Activated CD8-positive, alpha-beta memory T cell treated with anti-CD3 and anti-CD28 coated beads, Interleukin-2, amount 10 ng/mL, durations not matched to agents 7 days and 5 days (primary cell): ENCODE results near the gene CCDC30. TPM values are rescaled to one million over a fixed set of nuclear protein-coding genes. Genes with fewer than 3 reads are reported as not detected.
A peak's percentile ranks its signal among the peaks of the same experiment; 100 is the strongest.
"Not testable (repeated sequence)": the region's sequence is repeated elsewhere in the genome, so short reads cannot be mapped to it uniquely, and the experiment has no call there.

ENCODE experiments used
- ATAC-seq: fragments of 150-1000 bp; cut with Tn5 transposase; one replicate; pipeline ENCODE4 v1.10.0; 2021; ENCODE audit warnings: moderate library complexity
- CTCF ChIA-PET: fragments of 350-600 bp; sonication (Branson Sonifier 250); formaldehyde crosslinking; loops from one replicate; lab custom pipeline; 2021; ENCODE audit warnings: antibody characterized with exemption; lab: Charles Lee
- DNase-seq: peaks from one replicate; pipeline ENCODE4 v3.0.0-alpha.2; 2020
- H3K27ac Mint-ChIP-seq: one replicate; pipeline ENCODE4 v1.8.0; 2021; ENCODE audit warnings: mild to moderate bottlenecking, mixed read lengths
- H3K27me3 Mint-ChIP-seq: one replicate; pipeline ENCODE4 v1.8.0; 2021; ENCODE audit warnings: mixed read lengths
- H3K36me3 Mint-ChIP-seq: one replicate; pipeline ENCODE4 v1.8.0; 2021; ENCODE audit warnings: mild to moderate bottlenecking, mixed read lengths
- H3K4me1 Mint-ChIP-seq: one replicate; pipeline ENCODE4 v1.8.0; 2021; ENCODE audit warnings: mixed read lengths
- H3K4me3 Mint-ChIP-seq: one replicate; pipeline ENCODE4 v1.8.0; 2021; ENCODE audit warnings: mild to moderate bottlenecking, moderate library complexity, mixed read lengths
- H3K9me3 Mint-ChIP-seq: one replicate; pipeline ENCODE4 v1.8.0; 2022; ENCODE audit warnings: low read depth, mixed read lengths
- total RNA-seq, 2 experiments: library from RNA; stranded (reverse); gene quantifications; one replicate each; pipeline ENCODE4 v1.2.3, GENCODE V29; 2021

CCDC30 gene
- total RNA-seq, 2 experiments from 2014 or later, result 1.5 to 2.9 TPM

GRCh38 chr1:42576935-42577334 is 113.8 kb downstream of the CCDC30 start:
- H3K36me3 Mint-ChIP-seq, result no peaks in the 10 kb centered on the region
- CTCF ChIA-PET, result interaction anchor here (0.5 to 1.8 kb wide), 3 partner anchors 40 to 822 kb away, joined by 3 to 7 read pairs (median 3); partner anchors contain the start of genes C1orf50 and P3H1
- no peaks in the 10 kb centered on the region for H3K9me3 Mint-ChIP-seq
- ATAC-seq, result no peak
- H3K27ac Mint-ChIP-seq, result no peak overlapping the region
- H3K4me3 Mint-ChIP-seq, result no peak overlapping the region
- no peaks in the 10 kb centered on the region for H3K27me3 Mint-ChIP-seq
- DNase-seq, result no peak
- no peaks in the 10 kb centered on the region for H3K4me1 Mint-ChIP-seq

DNA sequence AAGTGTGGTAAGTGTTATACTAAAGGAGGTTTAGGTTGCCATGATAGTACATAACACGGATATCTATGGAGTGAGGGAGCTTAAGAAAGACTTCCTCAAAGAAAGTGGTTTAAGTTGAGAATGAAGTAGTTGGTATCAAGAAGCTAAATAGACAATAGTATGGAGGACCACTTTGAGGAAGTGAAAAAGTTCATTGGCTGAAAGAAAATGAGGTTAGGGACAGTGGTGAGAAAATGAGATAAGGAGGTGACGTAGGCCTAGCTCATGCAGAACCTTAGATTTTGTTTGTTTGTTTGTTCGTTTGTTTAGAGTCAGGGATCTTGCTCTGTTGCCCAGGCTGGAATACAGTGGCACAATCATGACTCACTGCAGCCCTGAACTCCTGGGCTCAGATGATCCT is 122.9 kb downstream of the CCDC30 start:
- Mint-ChIP-seq H3K9me3 (peaks cover 11% of the 10 kb centered on the region), H3K27me3 (no peaks in the 10 kb centered on the region), H3K36me3 (peaks cover 20% of the 10 kb centered on the region), H3K27ac (no peak overlapping the region), H3K4me3 (no peak overlapping the region), H3K4me1 (no peaks in the 10 kb centered on the region)
- DNase-seq (no peak), ATAC-seq (no peak)
- CTCF ChIA-PET, result no interaction called here

DNA sequence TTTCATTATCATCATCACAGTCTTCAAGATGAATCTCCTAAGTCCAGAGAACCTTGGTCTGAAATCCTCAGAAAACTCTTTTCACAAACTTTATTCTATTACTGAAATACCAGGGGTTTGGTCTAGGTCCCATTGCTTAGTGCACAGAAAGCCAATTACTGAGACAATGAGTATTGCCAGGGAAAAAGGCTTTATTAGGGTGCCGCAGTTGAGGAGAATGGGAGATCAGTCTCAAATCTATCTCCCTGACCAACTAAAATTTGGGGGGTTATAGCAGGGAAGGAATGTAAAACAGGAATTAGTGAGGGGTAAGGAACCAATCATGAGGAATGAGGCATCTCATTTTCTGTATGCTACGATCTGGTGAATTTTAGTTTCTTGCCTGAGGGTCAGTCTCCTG is 124.7 kb downstream of the CCDC30 start:
- ATAC-seq, result no peak
- DNase-seq, result no peak
- Mint-ChIP-seq H3K27ac (no peak overlapping the region), H3K4me1 (no peaks in the 10 kb centered on the region), H3K4me3 (no peak overlapping the region), H3K36me3 (peaks cover 20% of the 10 kb centered on the region), H3K9me3 (peaks cover 11% of the 10 kb centered on the region), H3K27me3 (no peaks in the 10 kb centered on the region)
- CTCF ChIA-PET, result no interaction called here

GRCh38 chr1:42592811-42593210 is 129.7 kb downstream of the CCDC30 start:
- DNase-seq (no peak), ATAC-seq (no peak)
- peaks cover 12% of the 10 kb centered on the region for H3K36me3 Mint-ChIP-seq
- no peak overlapping the region for H3K4me3 Mint-ChIP-seq
- peaks cover 4% of the 10 kb centered on the region for H3K9me3 Mint-ChIP-seq
- peaks cover 3% of the 10 kb centered on the region for H3K27me3 Mint-ChIP-seq
- CTCF ChIA-PET, result no interaction called here
- no peaks in the 10 kb centered on the region for H3K4me1 Mint-ChIP-seq
- H3K27ac Mint-ChIP-seq, result no peak overlapping the region

DNA sequence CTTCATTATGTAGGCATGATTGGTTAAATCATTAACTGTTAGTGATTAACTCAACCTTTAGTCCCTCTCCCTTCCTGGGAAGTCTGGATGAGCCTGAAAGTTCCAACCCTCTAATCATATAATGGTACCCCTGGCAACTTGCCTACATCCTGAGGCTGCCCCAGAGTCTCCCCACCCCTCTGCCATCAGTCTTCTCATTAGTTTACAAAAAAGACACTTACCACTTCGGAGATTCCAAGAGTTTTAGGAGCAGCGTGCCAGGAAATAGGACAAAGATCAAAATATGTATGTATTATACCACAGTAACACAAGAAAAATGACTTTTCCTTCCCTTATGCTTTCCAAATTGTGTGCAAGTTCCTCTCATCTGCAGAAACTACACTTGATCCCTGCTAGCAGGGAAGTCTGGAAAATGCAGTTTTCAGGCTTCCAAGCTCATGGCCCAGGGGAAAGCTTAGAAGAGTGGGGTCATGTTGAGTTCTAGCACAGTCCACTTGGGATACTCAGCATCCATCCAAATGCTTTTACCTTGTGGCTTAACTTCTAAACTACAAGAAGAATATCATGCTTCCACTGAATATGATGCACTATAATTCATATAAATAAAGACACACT is 130.5 kb downstream of the CCDC30 start:
- DNase-seq (no peak), ATAC-seq (no peak)
- CTCF ChIA-PET, result no interaction called here
- Mint-ChIP-seq H3K9me3 (no peaks in the 10 kb centered on the region), H3K36me3 (peaks cover 6% of the 10 kb centered on the region), H3K27ac (no peak overlapping the region), H3K27me3 (peaks cover 3% of the 10 kb centered on the region), H3K4me3 (no peak overlapping the region), H3K4me1 (no peaks in the 10 kb centered on the region)

GRCh38 chr1:42601472-42601871 is 138.4 kb downstream of the CCDC30 start:
- no peak overlapping the region for H3K27ac Mint-ChIP-seq
- CTCF ChIA-PET, result no interaction called here
- ATAC-seq, result no peak
- DNase-seq, result no peak
- H3K9me3 Mint-ChIP-seq, result peaks cover 7% of the 10 kb centered on the region
- H3K27me3 Mint-ChIP-seq, result peaks cover 1% of the 10 kb centered on the region
- no peaks in the 10 kb centered on the region for H3K4me1 Mint-ChIP-seq
- H3K4me3 Mint-ChIP-seq, result no peak overlapping the region
- H3K36me3 Mint-ChIP-seq, result no peaks in the 10 kb centered on the region

GRCh38 chr1:42613803-42614131 is 150.7 kb downstream of the CCDC30 start:
- CTCF ChIA-PET, result no interaction called here
- Mint-ChIP-seq H3K27ac (no peak overlapping the region), H3K36me3 (peaks cover 1% of the 10 kb centered on the region), H3K4me3 (no peak overlapping the region), H3K9me3 (no peaks in the 10 kb centered on the region), H3K27me3 (no peaks in the 10 kb centered on the region), H3K4me1 (peaks cover 5% of the 10 kb centered on the region)
- ATAC-seq (no peak), DNase-seq (no peak)

DNA sequence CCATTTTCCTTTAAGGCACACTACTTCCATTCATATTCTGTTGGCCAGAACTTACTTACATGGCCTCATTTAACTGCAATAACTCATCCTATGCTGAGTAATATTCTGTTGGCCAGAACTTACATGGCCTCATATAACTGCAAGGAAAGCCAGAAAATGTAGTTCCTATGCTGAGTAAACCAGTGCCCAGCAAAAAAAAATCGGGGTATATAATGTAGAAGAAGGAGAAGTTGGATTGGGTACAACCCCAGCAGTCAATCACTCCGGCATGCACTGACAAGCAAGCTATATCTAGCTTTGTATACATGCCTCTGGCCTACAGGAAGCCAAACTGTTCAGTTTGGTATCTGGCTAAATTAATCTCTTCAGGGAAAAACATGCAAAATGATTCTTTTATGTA is 155.8 kb downstream of the CCDC30 start:
- no peak overlapping the region for H3K27ac Mint-ChIP-seq
- no peak overlapping the region for H3K4me3 Mint-ChIP-seq
- no peak for DNase-seq
- H3K36me3 Mint-ChIP-seq, result peaks cover 1% of the 10 kb centered on the region
- no peak for ATAC-seq
- peaks cover 2% of the 10 kb centered on the region for H3K27me3 Mint-ChIP-seq
- H3K9me3 Mint-ChIP-seq, result no peaks in the 10 kb centered on the region
- H3K4me1 Mint-ChIP-seq, result peaks cover 5% of the 10 kb centered on the region
- CTCF ChIA-PET, result no interaction called here

GRCh38 chr1:42620307-42620706 is 157.2 kb downstream of the CCDC30 start:
- Mint-ChIP-seq H3K36me3 (no peaks in the 10 kb centered on the region), H3K9me3 (no peaks in the 10 kb centered on the region), H3K27ac (no peak overlapping the region), H3K27me3 (peaks cover 13% of the 10 kb centered on the region), H3K4me1 (peaks cover 5% of the 10 kb centered on the region), H3K4me3 (no peak overlapping the region)
- ATAC-seq, result no peak
- CTCF ChIA-PET, result no interaction called here
- no peak for DNase-seq

- CTCF ChIA-PET, H3K27ac Mint-ChIP-seq, H3K36me3 Mint-ChIP-seq, ATAC-seq, DNase-seq, H3K9me3 Mint-ChIP-seq, H3K4me3 Mint-ChIP-seq, H3K4me1 Mint-ChIP-seq: not testable (repeated sequence)
- H3K27me3 Mint-ChIP-seq, result peaks cover 15% of the 10 kb centered on the region
These were observed 158.1 kb downstream of the CCDC30 start for GRCh38 chr1:42621180-42621579.

- peaks cover 19% of the 10 kb centered on the region for H3K27me3 Mint-ChIP-seq
- H3K27ac Mint-ChIP-seq, H3K4me3 Mint-ChIP-seq, H3K36me3 Mint-ChIP-seq, ATAC-seq, DNase-seq, H3K4me1 Mint-ChIP-seq, H3K9me3 Mint-ChIP-seq, CTCF ChIA-PET: not testable (repeated sequence)
These were observed 164.1 kb downstream of the CCDC30 start for GRCh38 chr1:42627205-42627604.

DNA sequence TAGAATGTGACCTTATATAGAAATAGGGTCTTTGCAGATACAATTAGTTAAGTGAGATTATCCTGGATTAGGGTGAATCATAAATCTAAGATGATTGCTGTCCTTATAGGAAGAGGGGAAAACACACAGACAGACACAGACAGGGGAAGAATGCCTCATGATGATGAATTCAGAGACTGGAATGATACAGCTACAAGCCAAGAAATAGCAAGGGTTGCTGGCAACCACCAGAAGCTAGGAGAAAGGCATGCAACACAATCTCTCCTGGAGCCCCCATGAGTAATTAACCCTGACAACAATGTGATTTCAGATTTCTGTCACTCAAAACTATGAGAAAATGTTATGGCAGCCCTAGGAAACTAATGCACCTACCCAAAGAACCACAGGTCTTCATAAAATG is 176.0 kb downstream of the CCDC30 start:
- Mint-ChIP-seq H3K27me3 (no peaks in the 10 kb centered on the region), H3K4me3 (no peak overlapping the region), H3K4me1 (no peaks in the 10 kb centered on the region), H3K36me3 (no peaks in the 10 kb centered on the region), H3K9me3 (no peaks in the 10 kb centered on the region), H3K27ac (no peak overlapping the region)
- ATAC-seq, result no peak
- no peak for DNase-seq
- CTCF ChIA-PET, result no interaction called here

- Mint-ChIP-seq H3K36me3 (peaks cover 5% of the 10 kb centered on the region), H3K4me1 (no peaks in the 10 kb centered on the region), H3K27ac (no peak overlapping the region), H3K4me3 (no peak overlapping the region), H3K27me3 (peaks cover 2% of the 10 kb centered on the region), H3K9me3 (peaks cover 2% of the 10 kb centered on the region)
- ATAC-seq, result no peak
- DNase-seq, result no peak
- CTCF ChIA-PET, result no interaction called here
These were observed 183.0 kb downstream of the CCDC30 start for GRCh38 chr1:42646056-42646455.

- Mint-ChIP-seq H3K9me3 (no peaks in the 10 kb centered on the region), H3K36me3 (peaks cover 21% of the 10 kb centered on the region), H3K4me3 (peak overlapping the region; percentile 93), H3K27ac (peak overlapping the region; percentile 98), H3K4me1 (peaks cover 41% of the 10 kb centered on the region), H3K27me3 (no peaks in the 10 kb centered on the region)
- ATAC-seq (no peak), DNase-seq (no peak)
- CTCF ChIA-PET, result interaction anchor here (1.2 to 2.5 kb wide), 4 partner anchors 22 to 109 kb away, joined by 3 to 8 read pairs (median 5); partner anchors contain the start of genes C1orf50 and P3H1
These were observed 194.1 kb downstream of the CCDC30 start for GRCh38 chr1:42657201-42657600.
